Upper lobe of left lung (tissue), 4 donors: ENCODE data around the gene RAB3GAP1.

Experiments used
- EP300 ChIP-seq, 4 donors: sonication (generic); formaldehyde crosslinking; IDR thresholded peaks; one replicate each; pipeline ENCODE4 v1.5.1; 2017; ENCODE audit warnings: antibody characterized with exemption in 4 of 4, control low read depth in 2 of 4
- POLR2A ChIP-seq, 4 donors: fragments of 450-650 bp; IDR thresholded peaks; one replicate each; pipeline ENCODE4 v1.5.1; 2016 to 2017; ENCODE audit warnings: antibody characterized with exemption in 4 of 4, mild to moderate bottlenecking in 2 of 4
- POLR2AphosphoS5 ChIP-seq, 2 donors: sonication (generic); formaldehyde crosslinking; IDR thresholded peaks; one replicate each; pipeline ENCODE4 v1.5.1; 2017; ENCODE audit warnings: antibody characterized with exemption in 2 of 2
- TF ChIP-seq, protein P1 (sequence below), 6 experiments: fragments of 450-650 bp in 4 of 6; fragments of 200-600 bp in 2 of 6; sonication (generic) in 2 of 6; IDR thresholded peaks; one replicate each; pipeline ENCODE4 v1.5.1; 2016 to 2019; ENCODE audit warnings: antibody characterized with exemption in 6 of 6

DNA sequence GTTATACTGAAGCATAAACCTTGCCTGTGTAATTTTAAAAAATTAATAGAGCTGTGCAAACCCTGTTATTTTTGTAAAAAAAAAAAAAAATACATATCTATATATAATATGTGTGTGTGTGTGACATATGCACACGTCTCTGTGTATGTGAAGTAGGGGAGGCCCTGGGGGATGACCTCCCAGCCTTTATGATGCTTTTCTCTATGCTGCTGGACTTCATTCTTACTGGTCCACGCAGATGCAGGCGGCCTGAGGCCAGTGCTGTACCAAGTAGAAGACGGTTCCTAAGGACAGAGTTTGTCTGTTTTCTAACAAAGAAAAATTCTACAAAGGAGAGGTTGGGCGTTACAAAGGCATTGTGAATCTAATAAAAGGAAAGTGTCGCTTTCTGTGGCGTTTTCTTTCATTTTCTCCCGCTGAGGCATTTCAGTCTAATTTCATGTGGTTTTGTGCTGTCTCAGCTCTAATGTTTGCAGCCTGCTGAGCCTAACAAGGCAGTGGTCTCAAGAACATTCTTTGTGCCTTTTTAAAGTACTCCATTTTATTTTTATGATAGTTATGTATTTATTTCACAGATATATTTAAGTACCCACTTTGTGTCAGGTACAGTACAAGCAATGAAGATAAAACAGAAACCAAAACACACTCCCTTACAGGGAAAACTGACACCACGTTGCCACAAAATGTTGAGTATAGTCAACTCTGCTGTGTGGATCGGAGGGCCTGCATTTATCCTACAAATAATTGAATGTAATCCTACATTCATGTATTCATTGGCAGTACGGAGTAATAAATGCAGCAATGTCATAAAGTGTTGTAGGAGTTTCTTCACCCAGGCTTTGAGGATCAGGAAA is 118.0 kb downstream of the RAB3GAP1 start:
- TF ChIP-seq, protein P1, sequence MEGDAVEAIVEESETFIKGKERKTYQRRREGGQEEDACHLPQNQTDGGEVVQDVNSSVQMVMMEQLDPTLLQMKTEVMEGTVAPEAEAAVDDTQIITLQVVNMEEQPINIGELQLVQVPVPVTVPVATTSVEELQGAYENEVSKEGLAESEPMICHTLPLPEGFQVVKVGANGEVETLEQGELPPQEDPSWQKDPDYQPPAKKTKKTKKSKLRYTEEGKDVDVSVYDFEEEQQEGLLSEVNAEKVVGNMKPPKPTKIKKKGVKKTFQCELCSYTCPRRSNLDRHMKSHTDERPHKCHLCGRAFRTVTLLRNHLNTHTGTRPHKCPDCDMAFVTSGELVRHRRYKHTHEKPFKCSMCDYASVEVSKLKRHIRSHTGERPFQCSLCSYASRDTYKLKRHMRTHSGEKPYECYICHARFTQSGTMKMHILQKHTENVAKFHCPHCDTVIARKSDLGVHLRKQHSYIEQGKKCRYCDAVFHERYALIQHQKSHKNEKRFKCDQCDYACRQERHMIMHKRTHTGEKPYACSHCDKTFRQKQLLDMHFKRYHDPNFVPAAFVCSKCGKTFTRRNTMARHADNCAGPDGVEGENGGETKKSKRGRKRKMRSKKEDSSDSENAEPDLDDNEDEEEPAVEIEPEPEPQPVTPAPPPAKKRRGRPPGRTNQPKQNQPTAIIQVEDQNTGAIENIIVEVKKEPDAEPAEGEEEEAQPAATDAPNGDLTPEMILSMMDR (IDR thresholded peaks at IDR 0.05) = no peak
- TF ChIP-seq POLR2AphosphoS5 (IDR thresholded peaks at IDR 0.05) (no peak), POLR2A (IDR thresholded peaks at IDR 0.05) (no peak), EP300 (IDR thresholded peaks at IDR 0.05) (no peak)
